HCT116 (cell line): Measurements from ENCODE around the gene GLT8D2. TPM values are rescaled to one million over a fixed set of nuclear protein-coding genes. Genes with fewer than 3 reads are reported as not detected.

Experiments used
- ATAC-seq: fragments of 200-7000 bp; cut with Tn5 transposase; 2 replicates; pipeline ENCODE4 v1.9.1; 2020; ENCODE audit warnings: mild to moderate bottlenecking, moderate library complexity
- BruUV-seq: library from RNA; stranded (reverse); fragments of 400-500 nt; replicated peaks from 2 replicates; lab custom pipeline; 2021; lab: Mats Ljungman, UMichigan
- CTCF ChIA-PET: fragments of 300-600 bp; sonication (Branson Sonifier 250); formaldehyde crosslinking; loops from one replicate; lab custom pipeline; 2021; ENCODE audit warnings: antibody characterized with exemption; lab: Charles Lee
- POLR2A ChIA-PET: fragments of 300-600, 350-600 bp; sonication (Branson Sonifier 250); formaldehyde crosslinking; loops from one replicate; lab custom pipeline; 2021; ENCODE audit warnings: antibody characterized with exemption; lab: Charles Lee
- RAD21 ChIA-PET, 2 experiments: fragments of 300-600 bp; sonication (Branson Sonifier 250); formaldehyde crosslinking; loops; one replicate each; lab custom pipeline; 2023; ENCODE audit warnings: low total read pairs in 2 of 2; ENCODE audit not compliant: uncharacterized antibody in 2 of 2, unreplicated experiment in 2 of 2, low non-redundant PET in 1 of 2; lab: Charles Lee
- DNase-seq: peaks from one replicate; pipeline ENCODE4 v3.0.0-alpha.2; 2010; ENCODE audit warnings: low read depth, low spot score
- H2AFZ ChIP-seq: fragments of 200-600 bp; shearing (Covaris generic), sonication (generic); 2 replicates; pipeline ENCODE4 v1.6.1; 2017; ENCODE audit warnings: low read depth, mixed run types, mixed read lengths, antibody characterized with exemption, low read length; ENCODE audit not compliant: poor library complexity, severe bottlenecking
- H3K27ac ChIP-seq: 2 replicates; pipeline ENCODE4 v1.5.1; 2012; ENCODE audit warnings: low read depth, low read length
- H3K27me3 ChIP-seq: fragments of 200-600 bp; sonication (generic); 2 replicates; pipeline ENCODE4 v1.6.1; 2016; ENCODE audit warnings: mixed run types, low read length, mixed read lengths; ENCODE audit not compliant: insufficient read depth
- H3K36me3 ChIP-seq, 2 experiments: fragments of 200-500 bp in 1 of 2; fragments of 200-600 bp in 1 of 2; sonication (Bioruptor generic) in 1 of 2; sonication (generic) in 1 of 2; 2 replicates each; pipeline versions ENCODE4 v1.5.1 to v1.6.1; 2014 to 2016; ENCODE audit warnings: low read length in 2 of 2, inconsistent platforms in 1 of 2, mixed read lengths in 1 of 2, mixed run types in 1 of 2; ENCODE audit not compliant: insufficient read depth in 2 of 2, control insufficient read depth in 1 of 2
- H3K4me1 ChIP-seq, 2 experiments: fragments of 200-600 bp in 1 of 2; sonication (generic) in 1 of 2; 2 replicates each; pipeline versions ENCODE4 v1.5.1 to v1.6.1; 2012 to 2017; ENCODE audit warnings: low read length in 2 of 2, inconsistent platforms in 1 of 2, mild to moderate bottlenecking in 1 of 2, mixed read lengths in 1 of 2, mixed run types in 1 of 2, moderate library complexity in 1 of 2; ENCODE audit not compliant: insufficient read depth in 2 of 2, control insufficient read depth in 1 of 2
- H3K4me2 ChIP-seq: fragments of 200-600 bp; sonication (generic); 2 replicates; pipeline ENCODE4 v1.6.1; 2017; ENCODE audit warnings: mixed run types, low read length, mixed read lengths
- H3K4me3 ChIP-seq, 2 experiments: fragments of 200-600 bp in 1 of 2; sonication (generic) in 1 of 2; replicated peaks in 1 of 2; 2 replicates each; pipeline ENCODE4 v1.5.1; 2011 to 2016; ENCODE audit warnings: low read length in 2 of 2, control low read depth in 1 of 2, low read depth in 1 of 2, mild to moderate bottlenecking in 1 of 2, mixed read lengths in 1 of 2, mixed run types in 1 of 2
- H3K79me2 ChIP-seq: fragments of 200-600 bp; sonication (generic); 2 replicates; pipeline ENCODE4 v1.6.1; 2017; ENCODE audit warnings: mild to moderate bottlenecking, mixed run types, low read length, moderate library complexity, mixed read lengths; ENCODE audit not compliant: insufficient read depth
- H3K9ac ChIP-seq: fragments of 200-600 bp; sonication (generic); 2 replicates; pipeline ENCODE4 v1.6.1; 2016; ENCODE audit warnings: low read length, mixed read lengths
- H3K9me2 ChIP-seq: fragments of 200-600 bp; sonication (generic), shearing (Covaris generic); 2 replicates; pipeline ENCODE4 v1.6.1; 2017; ENCODE audit warnings: mixed run types, mild to moderate bottlenecking, moderate library complexity; ENCODE audit not compliant: insufficient read depth
- H3K9me3 ChIP-seq, 2 experiments: fragments of 200-500 bp in 1 of 2; fragments of 200-600 bp in 1 of 2; sonication (Bioruptor generic) in 1 of 2; sonication (generic) in 1 of 2; 2 replicates each; pipeline ENCODE4 v1.6.1; 2014 to 2017; ENCODE audit warnings: low read length in 2 of 2, mixed read lengths in 2 of 2, inconsistent platforms in 1 of 2, low read depth in 1 of 2, mild to moderate bottlenecking in 1 of 2, mixed run types in 1 of 2, moderate library complexity in 1 of 2; ENCODE audit not compliant: control insufficient read depth in 1 of 2, insufficient read depth in 1 of 2
- H4K20me1 ChIP-seq: fragments of 200-600 bp; sonication (generic), shearing (Covaris generic); 2 replicates; pipeline ENCODE4 v1.6.1; 2017; ENCODE audit warnings: mixed run types, mild to moderate bottlenecking, moderate library complexity; ENCODE audit not compliant: insufficient read depth
- CBX3 ChIP-seq: IDR thresholded peaks from 2 replicates; pipeline ENCODE4 v1.6.1; 2012; ENCODE audit warnings: low read depth
- CEBPB ChIP-seq: IDR thresholded peaks from 2 replicates; pipeline ENCODE4 v1.6.1; 2012; ENCODE audit warnings: low read depth
- EZH2 ChIP-seq: fragments of 200-600 bp; sonication (generic); IDR thresholded peaks from 2 replicates; pipeline ENCODE4 v1.6.1; 2017; ENCODE audit warnings: antibody characterized with exemption, mixed run types
- EZH2phosphoT487 ChIP-seq: fragments of 200-600 bp; IDR thresholded peaks from 2 replicates; pipeline ENCODE4 v1.6.1; 2018; ENCODE audit warnings: antibody characterized with exemption, borderline replicate concordance
- FOSL1 ChIP-seq: IDR thresholded peaks from 2 replicates; pipeline ENCODE4 v1.6.1; 2012; ENCODE audit warnings: low read depth
- JUND ChIP-seq: IDR thresholded peaks from 2 replicates; pipeline ENCODE4 v1.6.1; 2012
- SIN3A ChIP-seq: IDR thresholded peaks from 2 replicates; pipeline ENCODE4 v1.6.1; 2012; ENCODE audit warnings: low read depth
- SP1 ChIP-seq: IDR thresholded peaks from 2 replicates; pipeline ENCODE4 v1.6.1; 2012; ENCODE audit warnings: low read depth
- SRF ChIP-seq: IDR thresholded peaks from 2 replicates; pipeline ENCODE4 v1.6.1; 2012; ENCODE audit warnings: low read depth
- YY1 ChIP-seq: IDR thresholded peaks from 2 replicates; pipeline ENCODE4 v1.6.1; 2011; ENCODE audit warnings: low read length, low read depth, moderate library complexity, mild to moderate bottlenecking; ENCODE audit not compliant: insufficient replicate concordance; ENCODE audit errors: extremely low read depth
- ZNF274 ChIP-seq: fragments of 200-500 bp; sonication (Bioruptor generic); IDR thresholded peaks from 2 replicates; pipeline ENCODE4 v1.6.1; 2014; ENCODE audit warnings: mild to moderate bottlenecking, low read depth, low read length, inconsistent platforms
- intact Hi-C: fragments of 100-400 bp; cut with micrococcal nuclease; formaldehyde crosslinking; loops from 2 replicates; pipeline ENCODE4 v1.10.0; 2022
- total RNA-seq: library from RNA; stranded (reverse); gene quantifications from one replicate; pipeline ENCODE4 v1.2.1, GENCODE V29; 2021; ENCODE audit not compliant: unreplicated experiment
- TF ChIP-seq, protein P1 (sequence below): IDR thresholded peaks from 2 replicates; pipeline ENCODE4 v1.6.1; 2012; ENCODE audit warnings: low read depth
- TF ChIP-seq, protein P2 (sequence below): IDR thresholded peaks from 2 replicates; pipeline ENCODE4 v1.6.1; 2011; ENCODE audit warnings: mild to moderate bottlenecking, low read length, moderate library complexity; ENCODE audit not compliant: insufficient replicate concordance; ENCODE audit errors: extremely low read depth
- TF ChIP-seq, protein P3 (sequence below): IDR thresholded peaks from 2 replicates; pipeline ENCODE4 v1.6.1; 2012
- TF ChIP-seq, protein P4 (sequence below): IDR thresholded peaks from 2 replicates; pipeline ENCODE4 v1.6.1; 2012
- TF ChIP-seq, protein P5 (sequence below), 3 experiments: fragments of 200-600 bp in 1 of 3; sonication (generic) in 1 of 3; IDR thresholded peaks in 2 of 3; conservative IDR thresholded peaks in 1 of 3; 2 replicates each; pipeline ENCODE4 v1.5.1; 2012 to 2017; ENCODE audit warnings: low read depth in 2 of 3, low read length in 2 of 3, antibody characterized with exemption in 1 of 3, borderline replicate concordance in 1 of 3, control low read depth in 1 of 3, mild to moderate bottlenecking in 1 of 3, mixed read lengths in 1 of 3, mixed run types in 1 of 3, moderate library complexity in 1 of 3; ENCODE audit not compliant: insufficient read depth in 1 of 3

The GLT8D2 gene
- total RNA-seq, 1 experiment from 2014 or later = 4.8 TPM

DNA sequence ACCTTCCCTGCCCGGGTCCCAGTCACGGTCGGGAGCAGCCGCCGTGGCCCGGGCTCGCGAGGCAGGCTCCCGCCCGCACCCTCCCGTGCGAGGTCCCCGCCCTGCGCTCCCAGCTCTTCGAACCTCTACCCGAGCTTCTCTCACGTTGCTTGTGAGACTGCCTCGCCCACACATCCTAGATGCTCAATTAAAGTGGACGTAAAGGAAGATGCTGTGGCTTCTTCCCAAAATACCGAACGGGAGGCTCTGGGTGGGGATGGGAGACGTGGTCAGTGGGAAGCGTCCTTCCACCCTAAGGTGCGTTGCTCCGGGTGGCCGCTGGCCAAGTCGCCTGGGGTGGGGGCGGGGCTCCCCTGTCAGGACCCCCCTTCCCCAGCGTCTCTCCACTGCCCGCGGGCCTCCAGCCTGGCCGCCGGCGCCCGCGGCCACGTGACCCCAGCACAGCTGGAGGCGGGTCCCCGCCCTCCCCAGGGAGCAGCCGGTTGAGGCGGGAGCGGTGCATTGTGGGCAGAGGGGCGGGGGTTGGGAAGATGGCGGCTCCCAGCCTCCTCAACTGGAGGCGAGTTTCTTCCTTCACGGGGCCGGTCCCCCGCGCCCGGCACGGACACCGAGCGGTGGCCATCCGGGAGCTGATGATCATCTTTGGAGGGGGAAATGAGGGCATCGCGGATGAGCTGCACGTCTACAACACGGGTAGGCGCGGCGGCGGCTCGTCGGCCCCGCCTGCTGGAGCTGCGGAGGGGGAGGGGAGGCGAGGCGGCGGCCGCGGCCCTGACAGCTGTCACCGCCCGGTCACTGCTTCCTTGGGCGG lies 14.2 kb upstream of the GLT8D2 start, which contains the start of gene HCFC2 (continued):
- peak; percentile 97 for TF ChIP-seq SIN3A
- no peak for TF ChIP-seq FOSL1
- no peak for TF ChIP-seq EZH2
- TF ChIP-seq, protein P1, sequence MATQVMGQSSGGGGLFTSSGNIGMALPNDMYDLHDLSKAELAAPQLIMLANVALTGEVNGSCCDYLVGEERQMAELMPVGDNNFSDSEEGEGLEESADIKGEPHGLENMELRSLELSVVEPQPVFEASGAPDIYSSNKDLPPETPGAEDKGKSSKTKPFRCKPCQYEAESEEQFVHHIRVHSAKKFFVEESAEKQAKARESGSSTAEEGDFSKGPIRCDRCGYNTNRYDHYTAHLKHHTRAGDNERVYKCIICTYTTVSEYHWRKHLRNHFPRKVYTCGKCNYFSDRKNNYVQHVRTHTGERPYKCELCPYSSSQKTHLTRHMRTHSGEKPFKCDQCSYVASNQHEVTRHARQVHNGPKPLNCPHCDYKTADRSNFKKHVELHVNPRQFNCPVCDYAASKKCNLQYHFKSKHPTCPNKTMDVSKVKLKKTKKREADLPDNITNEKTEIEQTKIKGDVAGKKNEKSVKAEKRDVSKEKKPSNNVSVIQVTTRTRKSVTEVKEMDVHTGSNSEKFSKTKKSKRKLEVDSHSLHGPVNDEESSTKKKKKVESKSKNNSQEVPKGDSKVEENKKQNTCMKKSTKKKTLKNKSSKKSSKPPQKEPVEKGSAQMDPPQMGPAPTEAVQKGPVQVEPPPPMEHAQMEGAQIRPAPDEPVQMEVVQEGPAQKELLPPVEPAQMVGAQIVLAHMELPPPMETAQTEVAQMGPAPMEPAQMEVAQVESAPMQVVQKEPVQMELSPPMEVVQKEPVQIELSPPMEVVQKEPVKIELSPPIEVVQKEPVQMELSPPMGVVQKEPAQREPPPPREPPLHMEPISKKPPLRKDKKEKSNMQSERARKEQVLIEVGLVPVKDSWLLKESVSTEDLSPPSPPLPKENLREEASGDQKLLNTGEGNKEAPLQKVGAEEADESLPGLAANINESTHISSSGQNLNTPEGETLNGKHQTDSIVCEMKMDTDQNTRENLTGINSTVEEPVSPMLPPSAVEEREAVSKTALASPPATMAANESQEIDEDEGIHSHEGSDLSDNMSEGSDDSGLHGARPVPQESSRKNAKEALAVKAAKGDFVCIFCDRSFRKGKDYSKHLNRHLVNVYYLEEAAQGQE = no peak
- peak; percentile 60; the same call in 1 of the 2 replicates for TF ChIP-seq CBX3
- peak; percentile 93 for TF ChIP-seq YY1
- TF ChIP-seq, all 23 proteins: peak for 9

DNA sequence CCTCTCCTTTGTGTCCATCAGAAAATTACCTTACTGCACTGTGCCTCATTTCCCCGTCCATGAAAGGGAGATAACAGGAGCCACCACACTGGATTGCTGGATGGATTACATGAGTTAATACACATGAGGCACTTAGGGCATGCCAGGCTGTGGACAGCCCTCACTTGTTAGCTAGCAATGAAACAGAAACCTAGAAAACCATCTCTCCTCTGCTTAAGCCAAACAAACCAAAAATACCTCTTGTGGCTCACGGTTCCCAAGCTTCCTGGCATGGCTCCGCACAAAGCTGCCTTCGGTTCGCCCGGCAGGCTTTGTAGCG lies 13.7 kb upstream of the GLT8D2 start:
- DNase-seq (no peak), ATAC-seq (peak; percentile 24)
- no peaks in the 10 kb centered on the region for H3K79me2 ChIP-seq
- 0 out of 4 replicates have a peak, but pooled peaks cover 0 to 2% of the 10 kb centered on the region in 2 experiments for H3K36me3 ChIP-seq
- CTCF ChIA-PET = interaction anchor here (1.3 kb wide), 1 partner anchor 45 kb away, joined by 3 read pairs; no protein-coding TSS in a partner anchor
- H3K4me3 ChIP-seq = peak overlapping the region; percentile 65 to 72
- H3K27me3 ChIP-seq = no peaks in the 10 kb centered on the region
- intact Hi-C loops = no loop called here
- peak overlapping the region; percentile 62 for H3K9ac ChIP-seq
- no peaks in the 10 kb centered on the region for H3K9me3 ChIP-seq
- RAD21 ChIA-PET = no interaction called here
- no peaks in the 10 kb centered on the region for H4K20me1 ChIP-seq
- POLR2A ChIA-PET = interaction anchor here (0.9 kb wide), 1 partner anchor 13 kb away, joined by 3 read pairs; no protein-coding TSS in a partner anchor
- H3K4me1 ChIP-seq = peaks cover 6 to 18% of the 10 kb centered on the region in 2 experiments; a peak in 3 of 4 replicates
- no TSS peak for BruUV-seq
- H3K9me2 ChIP-seq = no peaks in the 10 kb centered on the region
- peak overlapping the region; percentile 92 for H3K4me2 ChIP-seq
- H2AFZ ChIP-seq = peak overlapping the region; percentile 65
- peak overlapping the region; percentile 53; the same call in 1 of the 2 replicates for H3K27ac ChIP-seq
- TF ChIP-seq CEBPB (no peak), SRF (no peak), SP1 (no peak), ZNF274 (no peak), EZH2phosphoT487 (no peak), JUND (no peak), CBX3 (no peak)
- TF ChIP-seq, protein P2, sequence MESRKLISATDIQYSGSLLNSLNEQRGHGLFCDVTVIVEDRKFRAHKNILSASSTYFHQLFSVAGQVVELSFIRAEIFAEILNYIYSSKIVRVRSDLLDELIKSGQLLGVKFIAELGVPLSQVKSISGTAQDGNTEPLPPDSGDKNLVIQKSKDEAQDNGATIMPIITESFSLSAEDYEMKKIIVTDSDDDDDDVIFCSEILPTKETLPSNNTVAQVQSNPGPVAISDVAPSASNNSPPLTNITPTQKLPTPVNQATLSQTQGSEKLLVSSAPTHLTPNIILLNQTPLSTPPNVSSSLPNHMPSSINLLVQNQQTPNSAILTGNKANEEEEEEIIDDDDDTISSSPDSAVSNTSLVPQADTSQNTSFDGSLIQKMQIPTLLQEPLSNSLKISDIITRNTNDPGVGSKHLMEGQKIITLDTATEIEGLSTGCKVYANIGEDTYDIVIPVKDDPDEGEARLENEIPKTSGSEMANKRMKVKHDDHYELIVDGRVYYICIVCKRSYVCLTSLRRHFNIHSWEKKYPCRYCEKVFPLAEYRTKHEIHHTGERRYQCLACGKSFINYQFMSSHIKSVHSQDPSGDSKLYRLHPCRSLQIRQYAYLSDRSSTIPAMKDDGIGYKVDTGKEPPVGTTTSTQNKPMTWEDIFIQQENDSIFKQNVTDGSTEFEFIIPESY = no peak
- TF ChIP-seq, protein P3, sequence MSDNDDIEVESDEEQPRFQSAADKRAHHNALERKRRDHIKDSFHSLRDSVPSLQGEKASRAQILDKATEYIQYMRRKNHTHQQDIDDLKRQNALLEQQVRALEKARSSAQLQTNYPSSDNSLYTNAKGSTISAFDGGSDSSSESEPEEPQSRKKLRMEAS = no peak
- TF ChIP-seq, protein P4, sequence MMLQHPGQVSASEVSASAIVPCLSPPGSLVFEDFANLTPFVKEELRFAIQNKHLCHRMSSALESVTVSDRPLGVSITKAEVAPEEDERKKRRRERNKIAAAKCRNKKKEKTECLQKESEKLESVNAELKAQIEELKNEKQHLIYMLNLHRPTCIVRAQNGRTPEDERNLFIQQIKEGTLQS = no peak
- TF ChIP-seq, protein P5, sequence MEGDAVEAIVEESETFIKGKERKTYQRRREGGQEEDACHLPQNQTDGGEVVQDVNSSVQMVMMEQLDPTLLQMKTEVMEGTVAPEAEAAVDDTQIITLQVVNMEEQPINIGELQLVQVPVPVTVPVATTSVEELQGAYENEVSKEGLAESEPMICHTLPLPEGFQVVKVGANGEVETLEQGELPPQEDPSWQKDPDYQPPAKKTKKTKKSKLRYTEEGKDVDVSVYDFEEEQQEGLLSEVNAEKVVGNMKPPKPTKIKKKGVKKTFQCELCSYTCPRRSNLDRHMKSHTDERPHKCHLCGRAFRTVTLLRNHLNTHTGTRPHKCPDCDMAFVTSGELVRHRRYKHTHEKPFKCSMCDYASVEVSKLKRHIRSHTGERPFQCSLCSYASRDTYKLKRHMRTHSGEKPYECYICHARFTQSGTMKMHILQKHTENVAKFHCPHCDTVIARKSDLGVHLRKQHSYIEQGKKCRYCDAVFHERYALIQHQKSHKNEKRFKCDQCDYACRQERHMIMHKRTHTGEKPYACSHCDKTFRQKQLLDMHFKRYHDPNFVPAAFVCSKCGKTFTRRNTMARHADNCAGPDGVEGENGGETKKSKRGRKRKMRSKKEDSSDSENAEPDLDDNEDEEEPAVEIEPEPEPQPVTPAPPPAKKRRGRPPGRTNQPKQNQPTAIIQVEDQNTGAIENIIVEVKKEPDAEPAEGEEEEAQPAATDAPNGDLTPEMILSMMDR (IDR thresholded peaks at IDR 0.05 in 2 of 3, conservative IDR thresholded peaks at IDR 0.05 in 1 of 3; ENCODE audit: borderline replicate concordance in 1 of 3, insufficient read depth in 1 of 3, low read depth in 2 of 3, low read length in 2 of 3) = no peak
